Gastrocnemius medialis (tissue), 4 donors: Measurements from ENCODE around the gene RAB20.

Source experiments
- POLR2A ChIP-seq, 2 donors: fragments of 450-650 bp; IDR thresholded peaks; one replicate each; pipeline ENCODE4 v1.6.1; 2017; ENCODE audit warnings: antibody characterized with exemption in 2 of 2, mild to moderate bottlenecking in 2 of 2, moderate library complexity in 2 of 2
- TF ChIP-seq, protein P1 (sequence below), 5 experiments: fragments of 450-650 bp in 3 of 5; fragments of 200-600 bp in 2 of 5; sonication (generic) in 2 of 5; IDR thresholded peaks in 4 of 5; conservative IDR thresholded peaks in 1 of 5; 1 replicate in 4 of 5; 2 replicates in 1 of 5; pipeline ENCODE4 v1.5.1; 2016 to 2019; ENCODE audit warnings: antibody characterized with exemption in 5 of 5, mild to moderate bottlenecking in 3 of 5, moderate library complexity in 3 of 5

DNA sequence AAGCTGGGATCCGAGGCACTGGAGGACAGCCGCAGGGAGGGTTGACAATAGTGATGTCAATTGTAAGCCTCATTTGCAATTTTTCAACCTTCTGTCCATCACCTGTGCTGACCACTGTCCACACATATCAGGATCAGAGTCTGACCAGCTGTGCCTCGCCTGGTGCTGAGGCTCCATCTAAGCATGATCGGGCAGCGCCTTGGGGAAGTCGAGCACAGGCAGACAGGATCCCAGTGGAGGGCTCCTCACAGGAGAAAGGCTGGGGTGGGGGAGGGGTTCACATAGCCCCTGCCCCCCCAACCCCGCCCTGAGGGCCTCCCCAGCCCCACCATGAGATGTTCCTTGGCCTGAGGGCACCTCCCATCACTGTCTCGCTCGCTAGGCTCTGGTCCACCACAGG lies 60.3 kb downstream of the RAB20 start:
- TF ChIP-seq, protein P1, sequence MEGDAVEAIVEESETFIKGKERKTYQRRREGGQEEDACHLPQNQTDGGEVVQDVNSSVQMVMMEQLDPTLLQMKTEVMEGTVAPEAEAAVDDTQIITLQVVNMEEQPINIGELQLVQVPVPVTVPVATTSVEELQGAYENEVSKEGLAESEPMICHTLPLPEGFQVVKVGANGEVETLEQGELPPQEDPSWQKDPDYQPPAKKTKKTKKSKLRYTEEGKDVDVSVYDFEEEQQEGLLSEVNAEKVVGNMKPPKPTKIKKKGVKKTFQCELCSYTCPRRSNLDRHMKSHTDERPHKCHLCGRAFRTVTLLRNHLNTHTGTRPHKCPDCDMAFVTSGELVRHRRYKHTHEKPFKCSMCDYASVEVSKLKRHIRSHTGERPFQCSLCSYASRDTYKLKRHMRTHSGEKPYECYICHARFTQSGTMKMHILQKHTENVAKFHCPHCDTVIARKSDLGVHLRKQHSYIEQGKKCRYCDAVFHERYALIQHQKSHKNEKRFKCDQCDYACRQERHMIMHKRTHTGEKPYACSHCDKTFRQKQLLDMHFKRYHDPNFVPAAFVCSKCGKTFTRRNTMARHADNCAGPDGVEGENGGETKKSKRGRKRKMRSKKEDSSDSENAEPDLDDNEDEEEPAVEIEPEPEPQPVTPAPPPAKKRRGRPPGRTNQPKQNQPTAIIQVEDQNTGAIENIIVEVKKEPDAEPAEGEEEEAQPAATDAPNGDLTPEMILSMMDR (IDR thresholded peaks at IDR 0.05 in 4 of 5, conservative IDR thresholded peaks at IDR 0.05 in 1 of 5) = no peak
- TF ChIP-seq POLR2A (IDR thresholded peaks at IDR 0.05) = no peak
